Keratinocyte (primary cell): ENCODE measurements around the gene SLC1A3.

Experiments used
- CTCF ChIP-seq, 3 experiments: IDR thresholded peaks in 1 of 3; conservative IDR thresholded peaks in 1 of 3; optimal IDR thresholded peaks in 1 of 3; 2 replicates in 2 of 3; 3 replicates in 1 of 3; pipeline versions ENCODE3 to v1.5.1; 2011; ENCODE audit warnings: low read length in 3 of 3, mild to moderate bottlenecking in 3 of 3, moderate library complexity in 2 of 3, control low read depth in 1 of 3, inconsistent platforms in 1 of 3; ENCODE audit not compliant: insufficient read depth in 2 of 3; ENCODE audit errors: extremely low read depth in 1 of 3
- EZH2 ChIP-seq: IDR thresholded peaks from one replicate; pipeline ENCODE4 v1.6.1; 2012; ENCODE audit warnings: inconsistent platforms, mild to moderate bottlenecking, low read length, moderate library complexity

GRCh38 chr5:36646100-36646499, 39.7 kb downstream of the SLC1A3 start:
- TF ChIP-seq CTCF (optimal IDR thresholded peaks at IDR 0.05 in 1 of 3, IDR thresholded peaks at IDR 0.05 in 1 of 3, conservative IDR thresholded peaks at IDR 0.05 in 1 of 3; ENCODE audit: extremely low read depth in 1 of 3, insufficient read depth in 2 of 3, low read length in 3 of 3) (no peak), EZH2 (no peak)
